Mammary epithelial cell (primary cell): Measurements from ENCODE around the gene SPHKAP.

ENCODE experiments used
- EZH2 ChIP-seq: IDR thresholded peaks from 2 replicates; pipeline ENCODE4 v1.6.1; 2012; ENCODE audit warnings: low read length, inconsistent platforms, borderline replicate concordance
- TF ChIP-seq, protein P1 (sequence below), 2 donors: IDR thresholded peaks in 1 of 2; conservative IDR thresholded peaks in 1 of 2; 2 replicates each; pipeline ENCODE4 v1.5.1; 2011 to 2012; ENCODE audit warnings: inconsistent platforms in 2 of 2, low read length in 2 of 2, mild to moderate bottlenecking in 2 of 2, control low read depth in 1 of 2, low read depth in 1 of 2; ENCODE audit not compliant: insufficient read depth in 1 of 2; ENCODE audit errors: extremely low read depth in 1 of 2

DNA sequence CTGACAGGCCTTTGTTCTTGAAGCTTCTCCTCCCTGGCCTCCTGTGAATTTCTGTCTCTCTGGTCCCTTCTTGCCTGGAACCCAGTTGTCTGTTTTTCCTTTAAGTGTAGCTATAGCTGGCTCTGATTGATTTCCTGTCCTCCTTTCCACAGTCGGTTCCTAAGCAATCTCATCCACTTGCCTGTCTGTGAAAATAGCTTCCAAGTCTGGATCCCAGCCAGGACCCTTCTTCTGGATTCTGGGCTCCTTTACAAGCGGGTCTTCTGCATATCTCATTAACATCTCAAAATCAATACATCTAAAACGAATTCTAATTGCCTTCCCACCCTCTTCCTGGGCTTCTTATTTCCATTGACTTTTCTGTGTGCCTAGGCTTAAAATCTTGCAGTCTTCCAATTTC lies 185.1 kb downstream of the SPHKAP start:
- TF ChIP-seq, protein P1, sequence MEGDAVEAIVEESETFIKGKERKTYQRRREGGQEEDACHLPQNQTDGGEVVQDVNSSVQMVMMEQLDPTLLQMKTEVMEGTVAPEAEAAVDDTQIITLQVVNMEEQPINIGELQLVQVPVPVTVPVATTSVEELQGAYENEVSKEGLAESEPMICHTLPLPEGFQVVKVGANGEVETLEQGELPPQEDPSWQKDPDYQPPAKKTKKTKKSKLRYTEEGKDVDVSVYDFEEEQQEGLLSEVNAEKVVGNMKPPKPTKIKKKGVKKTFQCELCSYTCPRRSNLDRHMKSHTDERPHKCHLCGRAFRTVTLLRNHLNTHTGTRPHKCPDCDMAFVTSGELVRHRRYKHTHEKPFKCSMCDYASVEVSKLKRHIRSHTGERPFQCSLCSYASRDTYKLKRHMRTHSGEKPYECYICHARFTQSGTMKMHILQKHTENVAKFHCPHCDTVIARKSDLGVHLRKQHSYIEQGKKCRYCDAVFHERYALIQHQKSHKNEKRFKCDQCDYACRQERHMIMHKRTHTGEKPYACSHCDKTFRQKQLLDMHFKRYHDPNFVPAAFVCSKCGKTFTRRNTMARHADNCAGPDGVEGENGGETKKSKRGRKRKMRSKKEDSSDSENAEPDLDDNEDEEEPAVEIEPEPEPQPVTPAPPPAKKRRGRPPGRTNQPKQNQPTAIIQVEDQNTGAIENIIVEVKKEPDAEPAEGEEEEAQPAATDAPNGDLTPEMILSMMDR (conservative IDR thresholded peaks at IDR 0.05 in 1 of 2, IDR thresholded peaks at IDR 0.05 in 1 of 2; ENCODE audit: extremely low read depth in 1 of 2, insufficient read depth in 1 of 2, low read depth in 1 of 2, low read length in 2 of 2): no peak
- TF ChIP-seq EZH2: no peak
